ENCODE measurements around the gene MGMT. TPM values are rescaled to one million over a fixed set of nuclear protein-coding genes. Genes with fewer than 3 reads are reported as not detected.

MGMT gene
- total and polyA plus RNA-seq, 2 of the 4 experiments (the other 2 are of a cell fraction) = 11.5 to 17.8 TPM

- Histone ChIP-seq H3K36me3 (ENCODE audit: control insufficient read depth, insufficient read depth, low read length) (no peaks in the 10 kb centered on the region), H3K79me1 (ENCODE audit: low read depth in 1 of 2, low read length in 2 of 2) (no peaks in the 10 kb centered on the region), H3K14ac (replicated peaks; ENCODE audit: low read depth, low read length) (no peak overlapping the region), H3K4me3 (ENCODE audit: insufficient read depth, low read depth, low read length) (no peak overlapping the region), H3K18ac (ENCODE audit: low read depth, low read length) (no peak overlapping the region), H2BK15ac (ENCODE audit: low read depth, low read length) (no peak overlapping the region), H2BK5ac (ENCODE audit: low read depth, low read length, poor library complexity, severe bottlenecking) (no peak overlapping the region), H3K9me3 (ENCODE audit: control insufficient read depth, insufficient read depth, low read length) (0 out of 2 replicates have a peak, but pooled peaks cover 3% of the 10 kb centered on the region), H4K5ac (ENCODE audit: low read depth, low read length) (no peak overlapping the region), H4K8ac (ENCODE audit: low read depth in 2 of 2, low read length in 2 of 2) (no peak overlapping the region), H4K91ac (ENCODE audit: insufficient read depth, low read depth, low read length) (no peak overlapping the region), H3K23ac (ENCODE audit: low read depth, low read length) (no peak overlapping the region), H2AFZ (replicated peaks; ENCODE audit: low read length, poor library complexity) (no peak overlapping the region), H4K20me1 (ENCODE audit: insufficient read depth, low read length) (no peaks in the 10 kb centered on the region), H3K4me2 (ENCODE audit: low read depth, low read length) (no peak overlapping the region), H3K27ac (ENCODE audit: insufficient read depth, low read length) (no peak overlapping the region), H2BK120ac (ENCODE audit: low read depth, low read length) (no peak overlapping the region), H3K4ac (ENCODE audit: low read depth, low read length) (no peak overlapping the region), H3K4me1 (ENCODE audit: control insufficient read depth, insufficient read depth, low read length) (no peaks in the 10 kb centered on the region), H3K27me3 (ENCODE audit: control insufficient read depth, insufficient read depth, low read length) (no peaks in the 10 kb centered on the region), H3K9ac (ENCODE audit: low read depth, low read length) (no peak overlapping the region), H2AK9ac (replicated peaks; ENCODE audit: low read depth, low read length, poor library complexity) (no peak overlapping the region), H3K56ac (ENCODE audit: extremely low read depth, insufficient read depth, low read length) (no peak overlapping the region), H2BK20ac (ENCODE audit: low read depth, low read length) (no peak overlapping the region), H3K9me1 (ENCODE audit: insufficient read depth, low read length) (no peaks in the 10 kb centered on the region), H2AK5ac (ENCODE audit: low read depth, low read length) (no peak overlapping the region)
- no peak for TF ChIP-seq MXI1 (IDR thresholded peaks at IDR 0.05; ENCODE audit: borderline replicate concordance, low read depth, low read length)
- no peak for TF ChIP-seq FOS (IDR thresholded peaks at IDR 0.05; ENCODE audit: low read depth, low read length)
- intact Hi-C loops (cut with micrococcal nuclease) (no loop called here), in situ Hi-C loops (cut with MboI; ENCODE audit: low sequenced_read_pairs) (no loop called here), dilution Hi-C loops (cut with HindIII; ENCODE audit: low sequenced_read_pairs, unreplicated experiment) (no loop called here)
- CTCF ChIA-PET = no interaction called here
- WGBS, 2 experiments (ENCODE audit: extremely low coverage in 2 of 2, insufficient read length in 1 of 2) = 69% methylated on average over 5 of the region's 19 CpGs; no CpG with 5 or more reads in 1 of the 2 experiments
- no peak for ATAC-seq (ENCODE audit: low read depth)
- DNase-seq = no peak
- BruUV-seq (replicated peaks) = no TSS peak
- POLR2A ChIA-PET (ENCODE audit: unreplicated experiment) = no interaction called here
These were observed 147.3 kb downstream of the MGMT start for GRCh38 chr10:129614341-129614740.

All from IMR-90 (cell line).